Calu3 (cell line): ENCODE measurements around the gene SORCS3. TPM values are rescaled to one million over a fixed set of nuclear protein-coding genes. Genes with fewer than 3 reads are reported as not detected.

Source experiments
- BruUV-seq: library from RNA; stranded (reverse); fragments of 400-500 nt; replicated peaks from 2 replicates; lab custom pipeline; 2021; lab: Mats Ljungman, UMichigan
- CTCF ChIA-PET: fragments of 300-600 bp; sonication (Branson Sonifier 250); formaldehyde crosslinking; loops from one replicate; lab custom pipeline; 2022; ENCODE audit warnings: antibody characterized with exemption; lab: Charles Lee
- DNase-seq: peaks from one replicate; pipeline ENCODE4 v3.0.0; 2022
- H3K27ac Mint-ChIP-seq: one replicate; pipeline ENCODE4 v1.8.0; 2022; ENCODE audit warnings: mixed read lengths; ENCODE audit not compliant: unreplicated experiment
- H3K27me3 Mint-ChIP-seq: one replicate; pipeline ENCODE4 v1.8.0; 2022; ENCODE audit warnings: mixed read lengths; ENCODE audit not compliant: unreplicated experiment
- H3K36me3 Mint-ChIP-seq: one replicate; pipeline ENCODE4 v1.8.0; 2022; ENCODE audit warnings: mild to moderate bottlenecking, moderate library complexity, mixed read lengths; ENCODE audit not compliant: insufficient read depth, unreplicated experiment
- H3K4me1 Mint-ChIP-seq: one replicate; pipeline ENCODE4 v1.8.0; 2022; ENCODE audit warnings: mild to moderate bottlenecking, low read depth, mixed read lengths; ENCODE audit not compliant: unreplicated experiment
- H3K4me3 Mint-ChIP-seq: one replicate; pipeline ENCODE4 v1.8.0; 2022; ENCODE audit warnings: mild to moderate bottlenecking, low read depth, moderate library complexity, mixed read lengths; ENCODE audit not compliant: unreplicated experiment
- H3K9me3 Mint-ChIP-seq: one replicate; pipeline ENCODE4 v1.8.0; 2022; ENCODE audit warnings: low read depth, mixed read lengths; ENCODE audit not compliant: unreplicated experiment
- CTCF ChIP-seq: fragments of 200-600 bp; IDR thresholded peaks from one replicate; pipeline ENCODE4 v1.8.0; 2022; ENCODE audit warnings: antibody characterized with exemption; ENCODE audit not compliant: unreplicated experiment
- intact Hi-C: fragments of 100-400 bp; cut with micrococcal nuclease; formaldehyde crosslinking; loops from one replicate; pipeline ENCODE4 v1.10.0; 2022; ENCODE audit not compliant: unreplicated experiment
- total RNA-seq: library from RNA; stranded (reverse); gene quantifications from 2 replicates; pipeline ENCODE4 v1.2.3, GENCODE V29; 2022

SORCS3 gene
- total RNA-seq, 1 experiment from 2014 or later: not detected

- no peak for DNase-seq
- no peak overlapping the region for H3K4me3 Mint-ChIP-seq
- no peak overlapping the region for H3K27ac Mint-ChIP-seq
- CTCF ChIA-PET: no interaction called here
- TF ChIP-seq CTCF: no peak
- no peaks in the 10 kb centered on the region for H3K9me3 Mint-ChIP-seq
- peaks cover 53% of the 10 kb centered on the region for H3K27me3 Mint-ChIP-seq
- BruUV-seq: no TSS peak
- H3K36me3 Mint-ChIP-seq: no peaks in the 10 kb centered on the region
- no peaks in the 10 kb centered on the region for H3K4me1 Mint-ChIP-seq
- intact Hi-C loops: no loop called here
Observed at GRCh38 chr10:104641937-104642657, 1.0 kb downstream of the SORCS3 start.

- no peak overlapping the region for H3K27ac Mint-ChIP-seq
- DNase-seq: no peak
- intact Hi-C loops: no loop called here
- H3K9me3 Mint-ChIP-seq: no peaks in the 10 kb centered on the region
- H3K36me3 Mint-ChIP-seq: no peaks in the 10 kb centered on the region
- H3K27me3 Mint-ChIP-seq: peaks cover 53% of the 10 kb centered on the region
- no TSS peak for BruUV-seq
- no peaks in the 10 kb centered on the region for H3K4me1 Mint-ChIP-seq
- no peak for TF ChIP-seq CTCF
- CTCF ChIA-PET: no interaction called here
- no peak overlapping the region for H3K4me3 Mint-ChIP-seq
Observed at GRCh38 chr10:104642658-104643302, 1.7 kb downstream of the SORCS3 start.

- no TSS peak for BruUV-seq
- H3K9me3 Mint-ChIP-seq: no peaks in the 10 kb centered on the region
- H3K4me1 Mint-ChIP-seq: no peaks in the 10 kb centered on the region
- CTCF ChIA-PET: no interaction called here
- no peak overlapping the region for H3K27ac Mint-ChIP-seq
- H3K36me3 Mint-ChIP-seq: no peaks in the 10 kb centered on the region
- H3K27me3 Mint-ChIP-seq: peaks cover 52% of the 10 kb centered on the region
- H3K4me3 Mint-ChIP-seq: no peak overlapping the region
- intact Hi-C loops: no loop called here
- no peak for TF ChIP-seq CTCF
- no peak for DNase-seq
Observed at GRCh38 chr10:104643303-104643663, 2.2 kb downstream of the SORCS3 start.

- Mint-ChIP-seq H3K9me3 (no peaks in the 10 kb centered on the region), H3K4me3 (no peak overlapping the region), H3K27me3 (peaks cover 66% of the 10 kb centered on the region), H3K27ac (no peak overlapping the region), H3K4me1 (no peaks in the 10 kb centered on the region), H3K36me3 (no peaks in the 10 kb centered on the region)
- intact Hi-C loops: no loop called here
- CTCF ChIA-PET: interaction anchor here (0.6 kb wide), 1 partner anchor 44 kb away, joined by 3 read pairs; no protein-coding TSS in a partner anchor
- no peak for DNase-seq
- TF ChIP-seq CTCF: no peak
- BruUV-seq: no TSS peak
Observed at GRCh38 chr10:104646146-104646545, 5.1 kb downstream of the SORCS3 start.
